Measurements from ENCODE around the gene LRRC57. TPM values are rescaled to one million over a fixed set of nuclear protein-coding genes. Genes with fewer than 3 reads are reported as not detected.

The LRRC57 gene
- 10 to 100 TPM; 28.2 to 30.4 TPM for total RNA-seq

GRCh38 chr15:42548249-42549031 lies at the start of gene LRRC57, which contains the start of gene HAUS2:
LRRC57 (minus strand) TSS chr15:42548793; CDS start chr15:42548434, 359 bp downstream.
HAUS2 (plus strand) TSS chr15:42548838; CDS start chr15:42548873, 35 bp downstream.
- H3K36me3 Mint-ChIP-seq (ENCODE audit: low read depth): peaks cover 48% of the 10 kb centered on the region
- CTCF ChIA-PET: interaction anchor here (1.1 to 3.1 kb wide), 7 partner anchors 10 to 378 kb away, joined by 3 to 8 read pairs (median 5); partner anchors contain the start of gene ZNF106
- H3K4me1 Mint-ChIP-seq (ENCODE audit: low read depth): peaks cover 53% of the 10 kb centered on the region
- peak within 1 kb of the TSS; percentile 93 for H3K27ac Mint-ChIP-seq
- peak within 1 kb of the TSS; percentile 89 for H3K4me3 Mint-ChIP-seq
- H3K27me3 Mint-ChIP-seq (ENCODE audit: low read depth): no peaks in the 10 kb centered on the region
- peak; percentile 88 for DNase-seq
- peak; percentile 95 for ATAC-seq
- POLR2A ChIA-PET: interaction anchor here (0.6 to 3.3 kb wide), 15 partner anchors 10 to 189 kb away, joined by 3 to 16 read pairs (median 4); partner anchors contain the start of genes CDAN1, SNAP23, STARD9 and ZNF106
- H3K9me3 Mint-ChIP-seq (ENCODE audit: insufficient read depth): no peaks in the 10 kb centered on the region

GRCh38 chr15:42595626-42596240 lies 47.1 kb upstream of the LRRC57 start:
- DNase-seq: no peak
- Mint-ChIP-seq H3K4me3 (no peak overlapping the region), H3K27ac (no peak overlapping the region), H3K4me1 (ENCODE audit: low read depth) (no peaks in the 10 kb centered on the region), H3K9me3 (ENCODE audit: insufficient read depth) (no peaks in the 10 kb centered on the region), H3K27me3 (ENCODE audit: low read depth) (no peaks in the 10 kb centered on the region), H3K36me3 (ENCODE audit: low read depth) (peaks cover 12% of the 10 kb centered on the region)
- no peak for ATAC-seq
- ChIA-PET POLR2A (interaction anchor here (1.1 kb wide), 1 partner anchor 15 kb away, joined by 3 read pairs; no protein-coding TSS in a partner anchor), CTCF (interaction anchor here (0.8 to 1.7 kb wide), 3 partner anchors 11 to 54 kb away, joined by 3 to 4 read pairs (median 3); no protein-coding TSS in a partner anchor)

DNA sequence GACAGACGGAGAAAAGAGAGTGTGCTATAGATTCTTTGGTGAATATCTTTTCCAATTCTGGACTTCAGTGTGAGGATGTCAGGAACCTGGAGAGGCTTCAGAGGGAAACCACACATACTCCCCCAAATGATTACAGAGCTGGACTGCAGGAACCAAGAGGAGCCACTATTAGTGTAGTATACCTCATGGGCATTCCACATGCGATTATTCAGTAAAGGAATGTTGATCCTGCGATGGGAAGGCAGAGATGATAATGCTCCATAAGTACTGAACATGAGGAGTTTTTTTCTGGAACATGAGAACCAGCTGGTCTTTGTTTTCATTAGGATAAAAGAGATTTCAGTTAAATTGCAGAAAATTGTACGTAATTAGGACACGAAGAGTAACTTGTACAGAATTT lies 45.5 kb upstream of the LRRC57 start:
- Mint-ChIP-seq H3K36me3 (ENCODE audit: low read depth) (peaks cover 8% of the 10 kb centered on the region), H3K27ac (no peak overlapping the region), H3K9me3 (ENCODE audit: insufficient read depth) (no peaks in the 10 kb centered on the region), H3K4me1 (ENCODE audit: low read depth) (no peaks in the 10 kb centered on the region), H3K4me3 (no peak overlapping the region), H3K27me3 (ENCODE audit: low read depth) (no peaks in the 10 kb centered on the region)
- ATAC-seq (no peak), DNase-seq (no peak)
- POLR2A ChIA-PET: no interaction called here
- CTCF ChIA-PET: interaction anchor here (1.2 kb wide), 1 partner anchor 14 kb away, joined by 3 read pairs; no protein-coding TSS in a partner anchor

DNA sequence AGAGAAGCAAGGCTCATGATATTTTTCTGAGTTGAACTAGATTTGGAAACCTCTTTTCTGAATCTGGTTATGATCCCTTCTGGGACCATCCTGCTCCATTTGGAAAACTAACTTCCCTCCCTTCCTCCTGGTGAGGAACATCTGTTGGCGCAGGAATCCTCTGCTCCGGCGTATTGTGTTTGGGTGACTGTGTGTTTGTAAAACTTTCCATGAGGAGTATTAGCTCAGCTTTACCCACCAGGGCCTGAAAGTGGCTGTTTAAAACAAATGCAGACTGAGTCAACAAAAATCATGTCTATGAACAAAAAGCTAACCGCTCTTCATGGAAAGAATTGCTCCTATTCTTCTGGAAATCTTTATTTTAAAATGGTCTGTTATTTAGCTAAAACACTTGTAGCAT lies 44.5 kb upstream of the LRRC57 start:
- no peaks in the 10 kb centered on the region for H3K4me1 Mint-ChIP-seq (ENCODE audit: low read depth)
- ATAC-seq (no peak), DNase-seq (no peak)
- H3K27ac Mint-ChIP-seq: no peak overlapping the region
- ChIA-PET CTCF (interaction anchor here (1.2 to 3.4 kb wide), 4 partner anchors 11 to 57 kb away, joined by 3 to 26 read pairs (median 4); no protein-coding TSS in a partner anchor), POLR2A (no interaction called here)
- no peaks in the 10 kb centered on the region for H3K9me3 Mint-ChIP-seq (ENCODE audit: insufficient read depth)
- H3K27me3 Mint-ChIP-seq (ENCODE audit: low read depth): no peaks in the 10 kb centered on the region
- H3K4me3 Mint-ChIP-seq: no peak overlapping the region
- H3K36me3 Mint-ChIP-seq (ENCODE audit: low read depth): peaks cover 8% of the 10 kb centered on the region

DNA sequence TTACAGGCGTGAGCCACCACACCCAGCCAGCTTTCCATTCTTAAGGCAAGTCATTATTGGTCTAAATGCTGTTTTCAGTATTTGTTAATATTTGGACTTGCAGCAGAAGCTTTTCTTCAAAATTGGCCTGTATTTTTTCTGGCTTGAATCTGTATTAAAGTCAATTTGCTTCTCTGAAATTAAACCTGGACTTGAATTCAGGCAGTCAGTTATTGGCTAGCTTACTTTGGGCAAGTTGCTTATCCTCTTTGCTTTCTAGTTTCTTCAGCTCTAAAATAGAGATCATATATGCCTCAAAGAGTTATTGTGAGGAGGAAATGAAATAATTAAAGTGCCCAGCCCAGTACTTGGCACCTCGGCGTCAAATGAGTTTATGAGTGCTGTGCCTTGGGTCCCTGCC lies 44.1 kb upstream of the LRRC57 start:
- DNase-seq (no peak), ATAC-seq (no peak)
- H3K4me1 Mint-ChIP-seq (ENCODE audit: low read depth): no peaks in the 10 kb centered on the region
- H3K27me3 Mint-ChIP-seq (ENCODE audit: low read depth): no peaks in the 10 kb centered on the region
- no peak overlapping the region for H3K27ac Mint-ChIP-seq
- ChIA-PET POLR2A (no interaction called here), CTCF (interaction anchor here (1.2 to 3.4 kb wide), 5 partner anchors 11 to 57 kb away, joined by 3 to 26 read pairs (median 4); partner anchors contain the start of genes HAUS2 and LRRC57)
- H3K36me3 Mint-ChIP-seq (ENCODE audit: low read depth): peaks cover 8% of the 10 kb centered on the region
- H3K9me3 Mint-ChIP-seq (ENCODE audit: insufficient read depth): no peaks in the 10 kb centered on the region
- no peak overlapping the region for H3K4me3 Mint-ChIP-seq

DNA sequence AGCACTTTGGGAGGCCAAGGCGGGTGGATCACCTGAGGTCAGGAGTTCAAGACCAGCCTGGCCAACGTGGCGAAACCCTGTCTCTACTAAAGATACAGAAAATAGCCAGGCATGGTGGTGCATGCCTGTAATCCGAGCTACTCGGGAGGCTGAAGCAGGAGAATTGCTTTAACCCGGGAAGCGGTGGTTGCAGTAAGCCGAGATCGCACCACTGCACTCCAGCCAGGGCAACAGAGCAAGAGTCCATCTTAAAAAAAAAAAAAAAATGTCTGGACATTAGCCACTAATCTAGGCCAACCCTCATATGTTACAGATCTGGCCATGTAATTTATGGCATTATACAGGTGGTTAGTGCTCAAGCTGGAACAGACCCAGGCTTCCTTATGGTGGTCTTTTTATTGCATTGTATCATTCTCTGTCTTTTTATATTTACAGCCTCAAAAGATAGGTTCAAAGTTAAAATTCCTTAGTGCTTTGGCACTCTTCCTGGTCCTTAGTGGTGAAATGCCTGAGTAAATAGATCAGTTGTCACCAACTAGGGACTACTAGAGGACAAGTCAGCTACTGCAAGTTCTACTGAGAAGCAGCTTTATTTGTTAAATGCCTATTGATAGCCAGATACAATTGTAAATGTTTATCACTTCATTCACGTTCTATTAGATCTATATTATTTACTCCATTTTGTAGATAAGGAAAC lies 42.8 kb upstream of the LRRC57 start:
- Mint-ChIP-seq H3K27ac (no peak overlapping the region), H3K4me1 (ENCODE audit: low read depth) (no peaks in the 10 kb centered on the region), H3K36me3 (ENCODE audit: low read depth) (peaks cover 8% of the 10 kb centered on the region), H3K27me3 (ENCODE audit: low read depth) (no peaks in the 10 kb centered on the region), H3K4me3 (no peak overlapping the region), H3K9me3 (ENCODE audit: insufficient read depth) (no peaks in the 10 kb centered on the region)
- DNase-seq: no peak
- POLR2A ChIA-PET: interaction anchor here (0.6 to 1.1 kb wide), 2 partner anchors 10 to 576 kb away, joined by 3 to 4 read pairs; no protein-coding TSS in a partner anchor
- CTCF ChIA-PET: interaction anchor here (0.8 to 3.4 kb wide), 8 partner anchors 9 to 58 kb away, joined by 3 to 26 read pairs (median 4); partner anchors contain the start of genes HAUS2 and LRRC57
- ATAC-seq: no peak

GRCh38 chr15:42590619-42591237 lies 42.1 kb upstream of the LRRC57 start:
- no peak for DNase-seq
- no peak overlapping the region for H3K4me3 Mint-ChIP-seq
- no peaks in the 10 kb centered on the region for H3K27me3 Mint-ChIP-seq (ENCODE audit: low read depth)
- H3K27ac Mint-ChIP-seq: no peak overlapping the region
- H3K9me3 Mint-ChIP-seq (ENCODE audit: insufficient read depth): no peaks in the 10 kb centered on the region
- peaks cover 10% of the 10 kb centered on the region for H3K36me3 Mint-ChIP-seq (ENCODE audit: low read depth)
- H3K4me1 Mint-ChIP-seq (ENCODE audit: low read depth): no peaks in the 10 kb centered on the region
- ATAC-seq: no peak
- POLR2A ChIA-PET: interaction anchor here (0.6 kb wide), 1 partner anchor 575 kb away, joined by 3 read pairs; no protein-coding TSS in a partner anchor
- CTCF ChIA-PET: interaction anchor here (0.7 to 3.4 kb wide), 4 partner anchors 9 to 59 kb away, joined by 3 to 26 read pairs (median 3); no protein-coding TSS in a partner anchor

GRCh38 chr15:42584031-42584765 lies 35.6 kb upstream of the LRRC57 start:
- no peak overlapping the region for H3K27ac Mint-ChIP-seq
- no peaks in the 10 kb centered on the region for H3K9me3 Mint-ChIP-seq (ENCODE audit: insufficient read depth)
- no peak overlapping the region for H3K4me3 Mint-ChIP-seq
- peaks cover 8% of the 10 kb centered on the region for H3K36me3 Mint-ChIP-seq (ENCODE audit: low read depth)
- ATAC-seq: no peak
- H3K4me1 Mint-ChIP-seq (ENCODE audit: low read depth): peaks cover 33% of the 10 kb centered on the region
- ChIA-PET CTCF (interaction anchor here (0.6 to 4.4 kb wide), 3 partner anchors 8 to 339 kb away, joined by 3 to 26 read pairs (median 4); no protein-coding TSS in a partner anchor), POLR2A (interaction anchor here (1.7 kb wide), 1 partner anchor 94 kb away, joined by 4 read pairs; the partner anchor contains the start of gene ZNF106)
- H3K27me3 Mint-ChIP-seq (ENCODE audit: low read depth): peaks cover 9% of the 10 kb centered on the region
- no peak for DNase-seq

DNA sequence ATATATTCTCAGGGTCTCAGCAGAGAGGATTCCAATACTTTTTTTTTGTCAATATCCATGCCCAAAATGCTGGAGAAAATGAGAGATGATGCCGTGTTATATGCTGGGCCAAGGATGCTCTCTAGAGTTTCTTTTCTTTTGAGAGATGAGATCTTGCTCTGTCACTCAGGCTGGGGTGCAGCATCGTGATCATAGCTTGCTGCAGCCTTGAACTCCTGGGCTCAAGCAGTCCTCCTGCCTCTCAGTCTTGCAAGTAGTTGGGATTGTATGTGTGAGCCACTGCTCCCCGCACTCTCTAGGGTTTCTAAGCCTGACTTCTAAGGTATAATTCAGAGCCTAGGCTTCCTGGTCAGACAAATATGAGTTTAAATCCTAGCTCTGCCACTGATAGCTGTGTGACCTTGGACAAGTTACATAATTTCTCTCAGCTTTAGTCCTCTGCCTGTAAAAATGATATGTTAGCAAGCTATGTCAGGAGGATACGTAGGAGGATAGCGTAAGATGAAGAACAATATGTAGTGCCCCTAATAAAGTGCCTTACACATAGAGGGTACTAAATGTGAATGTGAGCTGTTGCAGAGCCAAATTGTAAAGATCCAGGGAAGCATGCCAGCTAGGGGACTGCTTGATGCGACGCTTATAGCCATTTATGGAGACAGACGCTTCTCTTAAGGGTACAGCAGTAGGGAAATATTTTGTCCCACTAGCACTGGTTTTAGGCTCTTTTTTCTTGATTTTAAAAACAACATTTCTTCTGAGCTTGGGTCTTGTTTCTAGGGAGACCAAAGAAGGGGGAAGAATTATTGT lies 34.2 kb upstream of the LRRC57 start:
- Mint-ChIP-seq H3K27me3 (ENCODE audit: low read depth) (peaks cover 13% of the 10 kb centered on the region), H3K9me3 (ENCODE audit: insufficient read depth) (no peaks in the 10 kb centered on the region), H3K4me1 (ENCODE audit: low read depth) (peaks cover 41% of the 10 kb centered on the region), H3K4me3 (no peak overlapping the region), H3K36me3 (ENCODE audit: low read depth) (peaks cover 7% of the 10 kb centered on the region), H3K27ac (no peak overlapping the region)
- DNase-seq (no peak), ATAC-seq (no peak)
- POLR2A ChIA-PET: interaction anchor here (0.6 to 3.3 kb wide), 4 partner anchors 23 to 93 kb away, joined by 3 to 18 read pairs (median 7); partner anchors contain the start of gene ZNF106
- CTCF ChIA-PET: interaction anchor here (1.0 to 4.4 kb wide), 8 partner anchors 9 to 68 kb away, joined by 3 to 26 read pairs (median 8); no protein-coding TSS in a partner anchor
